GM13977 (cell line): ENCODE data around the gene MAP3K12.

Source experiments
- DNase-seq: peaks from one replicate; pipeline ENCODE4 v3.0.0; 2012; ENCODE audit warnings: low spot score
- in situ Hi-C: fragments of 300-500 bp; cut with MboI; formaldehyde crosslinking; loops from one replicate; pipeline ENCODE4 v1.12.0; 2022; ENCODE audit warnings: low sequenced_read_pairs, low pct_unique_long_range_greater_than_20kb, mixed read lengths, inconsistent platforms; ENCODE audit not compliant: unreplicated experiment
- TF ChIP-seq, protein P1 (sequence below): IDR thresholded peaks from 2 replicates; pipeline ENCODE4 v1.5.1; 2012; ENCODE audit warnings: mild to moderate bottlenecking, control low read depth; ENCODE audit not compliant: insufficient read depth; ENCODE audit errors: extremely low read depth, missing control alignments

Gene MAP3K12

DNA sequence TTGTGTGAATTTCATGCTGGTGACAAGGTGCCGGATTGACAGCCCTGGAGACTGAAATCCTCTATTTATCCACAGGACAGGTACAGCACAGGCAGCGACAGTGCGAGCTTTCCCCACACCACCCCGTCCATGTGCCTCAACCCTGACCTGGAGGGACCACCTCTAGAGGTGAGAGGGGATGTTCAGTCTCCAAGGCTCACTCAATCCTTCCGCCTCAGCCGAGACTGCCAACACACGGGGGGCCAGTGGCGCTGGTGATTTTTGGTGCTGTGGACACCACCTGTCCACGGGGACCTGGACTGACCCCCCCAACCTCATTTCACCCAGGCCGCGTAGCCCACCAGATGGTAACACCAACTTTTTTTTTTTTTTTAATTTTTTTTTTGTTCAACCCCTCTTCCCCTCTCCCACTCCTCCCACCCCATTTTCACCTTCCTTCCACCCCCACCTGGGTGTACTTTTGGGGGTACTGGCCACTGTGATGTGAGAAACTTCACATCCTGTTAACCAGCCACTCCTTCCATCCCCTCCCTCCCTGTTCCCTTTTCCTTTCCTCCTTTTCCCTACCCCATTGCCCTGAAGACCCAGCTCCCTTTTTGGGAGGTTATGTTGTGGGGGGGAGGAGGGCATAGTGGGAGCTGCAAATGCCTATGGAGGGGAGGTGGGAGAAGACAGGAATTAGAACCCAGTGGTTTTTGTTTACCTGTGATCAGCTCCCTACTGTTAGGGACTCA, 34.4 kb downstream of the MAP3K12 start:
- in situ Hi-C loops: no loop called here
- TF ChIP-seq, protein P1, sequence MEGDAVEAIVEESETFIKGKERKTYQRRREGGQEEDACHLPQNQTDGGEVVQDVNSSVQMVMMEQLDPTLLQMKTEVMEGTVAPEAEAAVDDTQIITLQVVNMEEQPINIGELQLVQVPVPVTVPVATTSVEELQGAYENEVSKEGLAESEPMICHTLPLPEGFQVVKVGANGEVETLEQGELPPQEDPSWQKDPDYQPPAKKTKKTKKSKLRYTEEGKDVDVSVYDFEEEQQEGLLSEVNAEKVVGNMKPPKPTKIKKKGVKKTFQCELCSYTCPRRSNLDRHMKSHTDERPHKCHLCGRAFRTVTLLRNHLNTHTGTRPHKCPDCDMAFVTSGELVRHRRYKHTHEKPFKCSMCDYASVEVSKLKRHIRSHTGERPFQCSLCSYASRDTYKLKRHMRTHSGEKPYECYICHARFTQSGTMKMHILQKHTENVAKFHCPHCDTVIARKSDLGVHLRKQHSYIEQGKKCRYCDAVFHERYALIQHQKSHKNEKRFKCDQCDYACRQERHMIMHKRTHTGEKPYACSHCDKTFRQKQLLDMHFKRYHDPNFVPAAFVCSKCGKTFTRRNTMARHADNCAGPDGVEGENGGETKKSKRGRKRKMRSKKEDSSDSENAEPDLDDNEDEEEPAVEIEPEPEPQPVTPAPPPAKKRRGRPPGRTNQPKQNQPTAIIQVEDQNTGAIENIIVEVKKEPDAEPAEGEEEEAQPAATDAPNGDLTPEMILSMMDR: no peak
- DNase-seq: no peak

- TF ChIP-seq, protein P1: no peak
- in situ Hi-C loops: no loop called here
- DNase-seq: no peak
Measured at GRCh38 chr12:53463802-53464560, 35.3 kb downstream of the MAP3K12 start.

DNA sequence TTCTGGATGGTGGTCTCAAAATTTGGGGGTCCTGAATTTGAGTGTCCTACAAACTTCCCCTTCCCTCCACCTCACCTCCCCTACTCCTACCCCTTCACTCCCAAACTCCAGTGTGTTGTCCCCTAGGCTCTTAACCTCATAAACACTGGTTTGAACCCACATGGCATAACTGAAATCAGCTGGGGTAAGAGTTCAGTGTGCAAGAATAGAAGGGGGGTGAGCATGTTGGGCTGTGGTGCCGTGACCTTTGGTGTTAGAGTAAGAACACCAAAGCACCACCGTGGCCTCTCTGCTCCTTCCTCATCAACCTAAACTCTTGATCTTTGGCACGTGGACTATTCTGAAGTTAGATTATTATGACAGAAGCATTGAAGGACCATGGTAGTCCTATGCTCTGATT, 36.3 kb downstream of the MAP3K12 start:
- no peak for DNase-seq
- TF ChIP-seq, protein P1: no peak
- in situ Hi-C loops: no loop called here

DNA sequence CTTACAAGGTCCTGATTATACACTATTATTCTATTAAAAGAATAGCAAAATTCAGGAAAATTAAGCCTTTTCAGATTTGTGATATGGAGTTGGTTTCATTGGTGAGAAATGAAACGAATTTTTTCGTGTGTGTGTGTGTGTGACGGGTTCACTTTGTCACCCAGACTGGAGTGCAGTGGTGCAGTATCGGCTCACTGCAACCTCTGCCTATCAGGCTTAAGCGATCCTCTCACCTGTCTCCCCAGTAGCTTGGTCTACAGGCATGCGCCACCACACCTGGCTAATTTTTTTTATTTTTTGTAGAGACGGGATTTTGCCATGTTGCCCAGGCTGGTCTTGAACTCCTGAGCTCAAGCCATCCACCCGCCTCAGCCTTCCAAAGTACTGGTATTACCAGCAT, 37.7 kb downstream of the MAP3K12 start:
- DNase-seq: no peak
- TF ChIP-seq, protein P1: no peak
- in situ Hi-C loops: no loop called here

GRCh38 chr12:53461059-53461458, 38.2 kb downstream of the MAP3K12 start:
- TF ChIP-seq, protein P1: no peak
- in situ Hi-C loops: no loop called here
- DNase-seq: no peak

- DNase-seq: no peak
- in situ Hi-C loops: no loop called here
- TF ChIP-seq, protein P1: no peak
Measured at GRCh38 chr12:53459097-53459496, 40.2 kb downstream of the MAP3K12 start.
